22Rv1 (cell line): Measurements from ENCODE around the gene DPH7.

ENCODE experiments used
- H3K27ac ChIP-seq: fragments of 450-650 bp; 2 replicates; pipeline ENCODE4 v1.5.1; 2017
- ZFX ChIP-seq: fragments of 450-650 bp; IDR thresholded peaks from 2 replicates; pipeline ENCODE4 v1.6.1; 2017; ENCODE audit warnings: antibody characterized with exemption, borderline replicate concordance
- TF ChIP-seq, protein P1 (sequence below): fragments of 450-650 bp; IDR thresholded peaks from 2 replicates; pipeline ENCODE4 v1.5.1; 2017; ENCODE audit warnings: mild to moderate bottlenecking

The DPH7 gene

DNA sequence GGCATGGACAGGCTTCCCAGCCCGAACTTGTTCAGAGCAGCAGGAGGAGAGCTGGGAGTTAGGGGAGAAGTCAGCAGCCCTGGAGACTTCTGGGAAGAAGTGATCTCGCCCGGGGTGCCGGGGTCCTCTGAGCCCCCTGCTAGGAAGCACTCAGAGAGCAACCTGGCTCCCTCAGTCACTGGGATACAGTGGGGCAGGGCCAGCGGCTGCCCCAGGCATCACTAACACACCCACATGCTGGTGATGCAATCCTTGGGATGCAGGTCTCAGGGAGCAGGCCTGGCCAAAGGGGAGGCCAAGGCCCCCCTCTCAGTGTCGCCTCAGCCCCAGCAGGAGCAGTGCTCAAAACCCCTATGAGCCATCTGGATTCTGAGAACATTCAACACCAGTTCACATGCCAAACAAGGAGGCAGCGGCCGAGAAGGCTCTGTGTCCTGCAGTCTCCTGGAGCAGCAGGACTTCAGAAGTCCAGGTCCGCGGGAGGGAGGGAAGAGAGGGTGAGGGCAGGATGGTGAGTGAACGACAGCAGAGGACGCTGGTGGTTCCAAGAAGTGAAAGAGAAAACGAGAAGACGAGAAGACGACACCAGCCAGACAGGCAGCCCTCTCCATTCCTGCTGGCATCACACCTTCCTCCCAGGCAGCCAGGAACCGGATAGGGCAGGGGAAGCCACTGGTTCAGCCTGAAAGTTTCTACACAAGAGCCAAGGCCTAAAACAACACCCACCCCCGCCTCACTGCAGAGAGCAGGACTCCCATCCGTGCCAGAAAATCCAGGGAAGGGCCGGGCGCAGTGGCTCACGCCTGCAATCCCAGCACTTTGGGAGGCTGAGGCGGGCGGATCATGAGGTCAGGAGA lies 30.8 kb downstream of the DPH7 start:
- TF ChIP-seq, protein P1, sequence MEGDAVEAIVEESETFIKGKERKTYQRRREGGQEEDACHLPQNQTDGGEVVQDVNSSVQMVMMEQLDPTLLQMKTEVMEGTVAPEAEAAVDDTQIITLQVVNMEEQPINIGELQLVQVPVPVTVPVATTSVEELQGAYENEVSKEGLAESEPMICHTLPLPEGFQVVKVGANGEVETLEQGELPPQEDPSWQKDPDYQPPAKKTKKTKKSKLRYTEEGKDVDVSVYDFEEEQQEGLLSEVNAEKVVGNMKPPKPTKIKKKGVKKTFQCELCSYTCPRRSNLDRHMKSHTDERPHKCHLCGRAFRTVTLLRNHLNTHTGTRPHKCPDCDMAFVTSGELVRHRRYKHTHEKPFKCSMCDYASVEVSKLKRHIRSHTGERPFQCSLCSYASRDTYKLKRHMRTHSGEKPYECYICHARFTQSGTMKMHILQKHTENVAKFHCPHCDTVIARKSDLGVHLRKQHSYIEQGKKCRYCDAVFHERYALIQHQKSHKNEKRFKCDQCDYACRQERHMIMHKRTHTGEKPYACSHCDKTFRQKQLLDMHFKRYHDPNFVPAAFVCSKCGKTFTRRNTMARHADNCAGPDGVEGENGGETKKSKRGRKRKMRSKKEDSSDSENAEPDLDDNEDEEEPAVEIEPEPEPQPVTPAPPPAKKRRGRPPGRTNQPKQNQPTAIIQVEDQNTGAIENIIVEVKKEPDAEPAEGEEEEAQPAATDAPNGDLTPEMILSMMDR: no peak
- TF ChIP-seq ZFX: no peak
- no peak overlapping the region for H3K27ac ChIP-seq

DNA sequence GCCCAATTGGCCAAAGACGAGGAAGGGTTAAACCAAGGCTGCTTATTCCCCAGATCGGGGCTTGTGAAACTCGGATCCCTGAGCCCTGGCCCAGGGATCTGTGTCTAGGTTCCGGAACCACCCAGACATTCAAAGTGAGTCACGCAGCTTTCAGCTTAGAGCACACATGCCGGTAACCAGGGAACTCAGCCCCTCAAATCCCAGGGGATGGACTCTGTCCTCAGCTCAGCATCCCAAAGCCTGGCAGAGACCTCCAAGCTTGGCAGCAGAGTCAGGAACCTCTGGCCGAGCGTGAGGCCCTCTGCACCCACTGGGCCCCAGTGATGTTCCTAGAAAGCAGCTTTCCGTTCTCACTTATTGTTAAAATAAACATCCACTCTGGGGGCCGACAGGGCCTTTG lies 33.6 kb downstream of the DPH7 start:
- no peak for TF ChIP-seq ZFX
- TF ChIP-seq, protein P1: no peak
- no peak overlapping the region for H3K27ac ChIP-seq

DNA sequence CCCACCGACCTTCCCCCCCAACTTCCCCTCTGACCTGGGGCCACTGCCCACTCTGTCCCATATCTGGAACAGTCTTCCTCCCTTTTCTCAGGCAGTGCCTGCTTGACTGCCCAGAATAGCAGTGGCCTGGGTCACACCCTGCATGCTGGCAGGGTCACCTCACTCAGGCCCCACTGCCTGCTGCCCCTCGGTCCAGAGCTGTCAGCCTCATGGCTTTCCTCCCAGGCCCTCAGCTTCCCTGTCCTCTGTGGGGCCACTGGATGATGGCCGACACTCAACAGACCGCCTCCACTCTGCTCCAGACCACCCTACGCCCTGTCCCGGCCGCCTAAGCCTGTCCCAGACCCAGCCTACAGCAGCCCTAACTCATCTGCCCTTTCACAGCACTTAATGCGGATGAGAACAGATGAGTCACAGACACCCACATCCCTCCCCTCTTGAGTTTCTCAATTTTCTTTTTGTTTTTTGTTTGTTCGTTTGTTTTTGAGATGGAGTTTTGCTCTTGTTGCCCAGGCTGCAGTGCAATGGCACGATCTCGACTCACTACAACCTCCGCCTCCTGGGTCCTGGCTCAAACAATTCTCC lies 34.5 kb downstream of the DPH7 start:
- no peak for TF ChIP-seq ZFX
- TF ChIP-seq, protein P1: no peak
- no peak overlapping the region for H3K27ac ChIP-seq

DNA sequence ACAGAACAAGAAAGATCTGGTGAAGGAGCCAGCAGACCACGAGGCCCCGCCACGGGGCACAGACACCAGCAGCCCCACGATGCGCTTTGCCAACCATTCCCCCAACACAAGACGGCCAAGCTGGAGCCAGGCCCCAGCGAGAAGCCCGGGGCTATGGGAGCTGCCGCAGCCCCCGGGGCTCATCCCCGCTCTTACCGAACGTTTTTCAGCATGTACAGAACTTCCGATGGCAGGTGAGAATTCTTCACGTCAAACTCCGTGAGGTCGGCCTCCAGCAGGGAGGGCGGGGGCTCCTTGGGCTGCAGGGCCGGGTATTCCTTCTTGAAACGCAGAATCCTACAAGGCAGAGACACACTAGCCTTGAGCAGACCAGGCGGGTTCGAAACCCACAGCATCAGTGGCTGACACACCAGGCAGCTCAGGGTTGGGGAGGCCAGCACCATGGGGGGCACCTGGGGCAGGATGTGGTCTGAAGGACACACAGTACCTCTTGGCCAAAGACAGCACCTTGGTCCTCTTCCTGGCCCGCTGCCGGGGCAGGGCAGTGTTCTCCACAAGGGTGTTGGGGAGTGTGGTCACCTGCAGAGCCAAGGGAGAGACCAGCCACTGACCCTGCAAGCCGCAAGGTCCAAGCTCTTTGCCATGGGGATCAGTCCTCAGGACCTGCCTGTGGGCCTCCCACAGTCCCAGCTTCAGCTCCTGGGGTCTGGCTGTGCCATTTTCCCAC lies 35.3 kb downstream of the DPH7 start:
- no peak overlapping the region for H3K27ac ChIP-seq
- TF ChIP-seq, protein P1: no peak
- TF ChIP-seq ZFX: no peak

GRCh38 chr9:137542486-137542885 lies 36.2 kb downstream of the DPH7 start:
- H3K27ac ChIP-seq: no peak overlapping the region
- TF ChIP-seq, protein P1: no peak
- TF ChIP-seq ZFX: no peak

GRCh38 chr9:137540536-137540935 lies 38.2 kb downstream of the DPH7 start:
- H3K27ac ChIP-seq: no peak overlapping the region
- TF ChIP-seq, protein P1: no peak
- no peak for TF ChIP-seq ZFX
